Measurements from ENCODE around the gene CA12. TPM values are rescaled to one million over a fixed set of nuclear protein-coding genes. Genes with fewer than 3 reads are reported as not detected.
A peak's percentile ranks its signal among the peaks of the same experiment; 100 is the strongest.

The CA12 gene
- total and polyA plus RNA-seq, 9 of the 15 experiments (the other 6 are each of a cell fraction or from before 2014, with no cell fraction given) = 0.01 to 0.78 (median 0.15) TPM; not detected in 1

- TF ChIP-seq ATF4 (CRISPR knock-in tag; IDR thresholded peaks at IDR 0.05) (no peak), RUNX1 (IDR thresholded peaks at IDR 0.05; ENCODE audit: low read depth) (no peak), MCM2 (IDR thresholded peaks at IDR 0.05; ENCODE audit: low read depth) (no peak), GATAD2A (IDR thresholded peaks at IDR 0.05) (no peak), DPF2 (IDR thresholded peaks at IDR 0.05) (0 out of 2 replicates have a peak, but pooled peaks have one; percentile 30), SPI1 (IDR thresholded peaks at IDR 0.05; ENCODE audit: borderline replicate concordance, low read depth, low read length) (no peak), CTBP1 (IDR thresholded peaks at IDR 0.05; ENCODE audit: borderline replicate concordance) (no peak), ZHX1 (conservative IDR thresholded peaks at IDR 0.05; ENCODE audit: low read length) (no peak), GATA2 (CRISPR knock-in tag; IDR thresholded peaks at IDR 0.05) (no peak), NEUROD1 (IDR thresholded peaks at IDR 0.05; ENCODE audit: borderline replicate concordance, low read depth, low read length, partially characterized antibody) (no peak), RBM39 (optimal IDR thresholded peaks at IDR 0.05; ENCODE audit: low read depth, low read length) (no peak), HMGN3 (IDR thresholded peaks at IDR 0.05; ENCODE audit: borderline replicate concordance, extremely low read depth, insufficient read length, low read depth, low read length) (no peak), ZBTB12 (CRISPR knock-in tag; IDR thresholded peaks at IDR 0.05) (no peak), NFXL1 (CRISPR knock-in tag; IDR thresholded peaks at IDR 0.05) (no peak), SNRNP70 (optimal IDR thresholded peaks at IDR 0.05; ENCODE audit: low read depth, low read length) (no peak), MAZ (CRISPR knock-in tag; conservative IDR thresholded peaks at IDR 0.05 in 1 of 2, IDR thresholded peaks at IDR 0.05 in 1 of 2) (no peak), USF1 (CRISPR knock-in tag; IDR thresholded peaks at IDR 0.05) (no peak), IRF2 (CRISPR knock-in tag; IDR thresholded peaks at IDR 0.05) (no peak), POLR2H (tag; IDR thresholded peaks at IDR 0.05; ENCODE audit: low read depth) (no peak; the same call in 1 of the 2 replicates), GTF2B (IDR thresholded peaks at IDR 0.05; ENCODE audit: extremely low read depth, insufficient read length) (no peak), PML (IDR thresholded peaks at IDR 0.05; ENCODE audit: low read length) (0 out of 2 replicates have a peak, but pooled peaks have one; percentile 28), HNRNPLL (IDR thresholded peaks at IDR 0.05; ENCODE audit: low read depth, low read length, poor library complexity, severe bottlenecking) (no peak), TGIF2 (CRISPR knock-in tag; IDR thresholded peaks at IDR 0.05) (no peak)
Measured at GRCh38 chr15:63276342-63277037, 105.2 kb downstream of the CA12 start (continued).
